GM19043 (cell line): Measurements from ENCODE around the gene EEA1.
"Not testable (repeated sequence)": the region's sequence is repeated elsewhere in the genome, so short reads cannot be mapped to it uniquely, and the experiment has no call there.

ENCODE experiments used
- ATAC-seq: cut with Tn5 transposase; IDR thresholded peaks from one replicate; pipeline ENCODE4 v1.9.1; 2021; ENCODE audit warnings: low read depth; ENCODE audit not compliant: unreplicated experiment

The EEA1 gene

GRCh38 chr12:92759634-92760268 is 169.3 kb downstream of the EEA1 start:
- no peak for ATAC-seq

GRCh38 chr12:92757597-92758121 is 171.4 kb downstream of the EEA1 start:
- no peak for ATAC-seq

GRCh38 chr12:92756898-92757596 is 172.0 kb downstream of the EEA1 start:
- ATAC-seq: no peak

- no peak for ATAC-seq
Measured at GRCh38 chr12:92753976-92754885, 174.9 kb downstream of the EEA1 start.

DNA sequence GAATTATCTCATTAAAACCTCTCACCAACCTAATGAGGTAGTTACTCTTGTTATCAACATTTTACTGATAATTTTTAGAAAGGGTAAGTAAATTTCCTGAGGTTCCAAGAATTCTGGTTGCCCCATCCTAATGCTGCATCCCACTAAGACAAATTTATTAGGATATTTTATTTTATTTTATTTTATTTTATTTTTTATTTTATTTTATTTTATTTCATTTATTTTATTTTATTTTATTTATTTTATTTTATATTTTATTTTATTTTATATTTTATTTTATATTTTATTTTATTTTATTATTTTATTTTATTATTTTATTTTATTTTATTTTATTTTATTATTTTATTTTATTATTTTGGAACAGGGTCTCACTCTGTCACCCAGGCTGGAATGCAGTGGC is 179.4 kb downstream of the EEA1 start:
- ATAC-seq: not testable (repeated sequence)

DNA sequence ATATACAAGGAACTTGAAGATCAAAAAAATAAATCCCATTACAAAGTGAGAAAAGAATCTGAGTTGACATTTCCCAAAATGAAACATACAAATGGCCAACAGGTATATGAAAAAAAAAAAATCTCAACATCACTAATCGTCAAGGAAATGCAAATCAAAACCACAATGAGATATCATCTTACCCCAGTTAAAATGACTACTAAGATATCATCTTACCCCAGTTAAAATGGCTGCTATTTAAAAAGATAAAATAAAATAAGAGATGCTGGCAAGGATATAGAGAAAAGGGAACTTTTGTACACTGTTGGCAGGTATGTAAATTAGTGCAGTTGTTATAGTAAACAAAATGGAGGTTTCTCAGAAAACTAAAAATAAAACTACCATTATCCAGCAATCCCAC is 181.9 kb downstream of the EEA1 start:
- no peak for ATAC-seq

DNA sequence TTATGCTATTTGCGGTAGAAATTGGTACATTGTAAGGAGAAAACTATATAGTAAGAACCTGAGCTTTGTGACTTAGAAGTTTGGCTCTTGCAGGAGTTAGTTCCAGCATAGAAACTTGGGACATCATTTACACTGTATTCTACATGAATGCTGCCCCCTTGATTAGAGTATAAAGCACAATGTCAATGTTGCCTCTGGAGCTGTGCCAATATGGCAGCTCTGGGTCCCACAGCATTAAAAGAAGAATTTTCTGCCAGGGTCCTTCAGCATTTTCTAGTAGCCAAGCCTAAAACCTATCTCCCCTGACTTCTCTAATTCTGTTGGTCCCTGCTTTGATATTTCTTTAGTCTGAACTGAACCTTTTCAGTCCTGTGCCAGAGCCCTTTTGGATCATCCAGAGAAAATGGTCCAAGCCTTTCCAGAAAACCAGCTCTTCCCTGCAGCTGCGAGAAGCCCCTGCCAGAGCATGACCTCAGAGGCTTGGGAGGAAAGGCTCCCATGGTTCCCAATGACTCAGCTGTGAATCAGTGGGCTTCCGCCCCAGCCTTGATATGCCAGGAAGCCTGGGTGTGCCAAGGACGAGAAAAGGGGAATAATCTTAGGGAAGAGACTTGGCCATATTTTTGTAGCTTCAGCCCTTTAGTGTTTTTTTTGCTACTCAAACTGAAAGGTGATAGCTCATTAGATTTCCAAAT is 183.1 kb downstream of the EEA1 start:
- no peak for ATAC-seq

- ATAC-seq: no peak
Measured at GRCh38 chr12:92743026-92743425, 186.1 kb downstream of the EEA1 start.

- ATAC-seq: no peak
Measured at GRCh38 chr12:92740411-92740810, 188.7 kb downstream of the EEA1 start.

DNA sequence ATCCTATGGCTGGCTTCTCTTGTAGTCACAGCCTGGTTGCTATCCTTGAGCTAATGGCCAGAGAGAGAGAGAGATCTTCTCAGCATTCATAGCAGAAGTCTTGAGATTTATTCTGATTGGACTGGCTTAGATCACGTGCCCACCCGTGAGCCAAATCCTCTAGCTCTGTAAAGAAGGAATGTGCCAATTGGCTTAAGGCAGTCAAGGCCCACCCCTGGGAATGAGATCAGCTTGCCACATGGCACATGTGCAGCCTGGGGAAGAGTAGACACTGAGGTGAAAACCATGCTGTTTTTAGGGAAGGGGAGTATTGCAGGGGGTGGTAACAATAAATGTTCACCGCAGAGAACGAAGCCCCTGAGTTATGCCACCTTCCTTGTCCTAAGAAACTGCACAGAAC is 190.0 kb downstream of the EEA1 start:
- no peak for ATAC-seq

GRCh38 chr12:92737855-92738850 is 190.9 kb downstream of the EEA1 start:
- no peak for ATAC-seq

DNA sequence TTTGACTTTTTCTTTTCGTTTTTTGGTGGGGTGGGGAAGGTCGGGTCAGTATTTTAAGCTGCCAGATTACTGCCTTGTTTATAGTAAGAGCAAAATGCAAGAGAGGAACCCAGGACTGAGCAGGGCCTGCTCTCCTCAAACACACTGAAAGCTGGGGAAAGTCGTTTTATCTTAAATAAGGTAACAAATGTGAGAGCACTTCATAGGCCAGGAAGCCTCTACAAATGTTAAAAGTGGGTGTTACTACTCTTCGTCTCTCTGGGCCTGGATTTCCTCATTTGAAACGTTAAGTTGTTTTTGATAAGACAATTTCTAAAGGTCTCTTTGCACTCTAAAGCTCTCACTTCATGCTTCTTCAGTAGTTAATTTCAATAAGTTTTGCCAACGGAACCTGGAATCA is 192.5 kb downstream of the EEA1 start:
- no peak for ATAC-seq

- no peak for ATAC-seq
Measured at GRCh38 chr12:92735131-92735721, 193.9 kb downstream of the EEA1 start.

DNA sequence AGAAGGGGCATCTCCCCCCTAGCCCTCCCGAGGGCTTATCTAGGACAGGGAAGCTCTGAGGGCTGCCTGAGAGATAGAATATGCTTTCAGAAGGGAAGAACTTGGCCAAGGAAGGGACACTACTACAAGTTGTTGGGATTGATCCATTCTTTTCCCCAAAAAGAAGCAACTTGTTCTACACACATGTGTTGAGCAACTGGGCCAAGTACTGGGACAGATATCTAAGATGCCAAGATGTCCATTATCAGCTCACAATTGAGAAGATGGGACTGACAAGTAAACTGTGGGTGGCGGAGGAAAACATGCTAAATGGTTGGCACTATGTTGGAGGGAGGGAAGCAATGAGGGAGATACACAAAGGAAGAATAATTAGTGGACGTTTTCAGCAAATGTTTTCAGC is 195.4 kb downstream of the EEA1 start:
- no peak for ATAC-seq

DNA sequence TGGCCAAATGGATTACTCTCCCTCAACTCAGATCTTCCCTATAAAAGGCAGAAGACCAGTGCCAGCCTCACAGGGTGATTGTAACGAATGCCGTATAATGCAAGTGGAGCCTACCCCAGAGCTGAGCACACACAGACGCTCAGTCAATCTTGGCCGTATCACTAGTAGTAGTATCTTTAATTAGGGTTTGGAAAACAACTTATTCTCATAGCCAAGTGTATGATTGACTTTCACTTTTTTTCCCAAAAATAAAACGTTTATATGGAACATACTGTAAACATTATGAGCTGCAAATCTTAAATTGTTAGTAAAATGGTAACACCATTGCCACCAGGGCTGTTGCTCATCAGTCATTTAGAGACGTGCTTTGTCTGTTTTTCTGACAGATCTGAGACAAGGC is 195.9 kb downstream of the EEA1 start:
- no peak for ATAC-seq

DNA sequence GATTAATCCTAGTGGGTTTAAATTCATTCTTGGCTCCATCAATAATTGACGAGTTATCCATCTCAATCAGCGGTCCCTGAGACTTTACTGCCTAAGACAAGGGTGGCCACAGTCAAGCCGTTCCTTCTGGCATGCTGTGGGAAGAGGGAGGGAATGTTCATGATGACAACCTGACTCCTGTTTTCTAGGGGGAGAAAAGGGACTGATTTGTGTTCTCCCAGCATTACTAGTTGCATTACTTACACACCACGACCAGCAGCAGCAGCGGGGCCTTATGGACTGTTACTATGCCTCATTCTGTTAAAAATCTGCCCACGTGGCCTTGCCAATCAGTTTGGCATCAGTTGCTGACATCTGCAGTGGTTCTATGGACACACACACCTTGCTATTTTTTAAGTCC is 196.4 kb downstream of the EEA1 start:
- ATAC-seq: no peak

DNA sequence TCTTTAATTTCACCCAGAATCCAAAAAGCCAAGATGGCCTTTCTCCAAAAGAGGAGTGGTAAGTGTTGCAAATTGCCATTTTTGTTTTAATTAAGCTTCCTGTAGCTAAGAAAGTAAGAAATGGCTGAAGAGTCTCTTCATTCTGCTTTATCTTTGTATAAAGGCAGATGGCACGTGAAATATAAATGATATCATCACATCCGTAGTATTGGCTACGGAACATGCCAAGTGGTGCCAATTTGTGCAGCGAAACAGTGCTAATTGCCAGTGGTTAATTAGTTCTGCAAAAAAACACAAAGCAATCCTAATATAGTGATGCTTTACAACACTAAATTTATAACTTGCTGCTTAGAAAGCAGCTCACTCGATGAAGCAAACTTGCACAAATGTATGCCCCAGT is 196.9 kb downstream of the EEA1 start:
- no peak for ATAC-seq

GRCh38 chr12:92730758-92731157 is 198.3 kb downstream of the EEA1 start:
- no peak for ATAC-seq

DNA sequence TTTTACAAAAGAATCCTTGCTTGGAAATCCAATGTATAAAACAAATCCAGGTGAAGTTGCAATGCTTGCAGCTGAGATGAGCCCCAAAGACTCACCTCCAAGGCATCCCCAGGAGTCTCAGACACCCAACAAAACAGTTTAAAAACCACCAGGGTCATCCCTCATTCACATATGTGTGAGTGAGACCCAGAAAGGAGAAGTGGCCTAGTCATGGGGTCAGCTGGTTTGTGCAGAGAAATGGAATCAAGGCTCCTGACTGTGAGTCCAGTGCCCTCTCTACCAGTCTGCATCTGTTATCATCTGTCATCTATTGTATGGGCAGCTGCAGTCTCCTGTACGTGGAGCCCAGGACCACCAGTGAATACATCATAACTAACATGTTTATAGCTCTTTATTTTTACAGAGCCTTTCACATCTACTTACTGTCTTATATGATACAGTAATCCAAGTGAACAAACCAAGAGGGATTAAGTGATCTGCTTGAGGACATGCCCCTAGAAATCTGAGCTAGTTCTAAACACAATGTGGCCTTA is 199.3 kb downstream of the EEA1 start:
- ATAC-seq: no peak
